ENCODE data around the gene IFT27.

IFT27 gene

GRCh38 chr22:36767035-36767775 is 8.7 kb downstream of the IFT27 start:
- Histone ChIP-seq H3K4me2 (ENCODE audit: low read length) (no peak overlapping the region), H4K20me1 (ENCODE audit: control insufficient read depth, insufficient read depth, low read depth, low read length) (no peaks in the 10 kb centered on the region)
- no peak for TF ChIP-seq EZH2phosphoT487 (IDR thresholded peaks at IDR 0.05; ENCODE audit: borderline replicate concordance, low read length)
- TF ChIP-seq, protein P1, sequence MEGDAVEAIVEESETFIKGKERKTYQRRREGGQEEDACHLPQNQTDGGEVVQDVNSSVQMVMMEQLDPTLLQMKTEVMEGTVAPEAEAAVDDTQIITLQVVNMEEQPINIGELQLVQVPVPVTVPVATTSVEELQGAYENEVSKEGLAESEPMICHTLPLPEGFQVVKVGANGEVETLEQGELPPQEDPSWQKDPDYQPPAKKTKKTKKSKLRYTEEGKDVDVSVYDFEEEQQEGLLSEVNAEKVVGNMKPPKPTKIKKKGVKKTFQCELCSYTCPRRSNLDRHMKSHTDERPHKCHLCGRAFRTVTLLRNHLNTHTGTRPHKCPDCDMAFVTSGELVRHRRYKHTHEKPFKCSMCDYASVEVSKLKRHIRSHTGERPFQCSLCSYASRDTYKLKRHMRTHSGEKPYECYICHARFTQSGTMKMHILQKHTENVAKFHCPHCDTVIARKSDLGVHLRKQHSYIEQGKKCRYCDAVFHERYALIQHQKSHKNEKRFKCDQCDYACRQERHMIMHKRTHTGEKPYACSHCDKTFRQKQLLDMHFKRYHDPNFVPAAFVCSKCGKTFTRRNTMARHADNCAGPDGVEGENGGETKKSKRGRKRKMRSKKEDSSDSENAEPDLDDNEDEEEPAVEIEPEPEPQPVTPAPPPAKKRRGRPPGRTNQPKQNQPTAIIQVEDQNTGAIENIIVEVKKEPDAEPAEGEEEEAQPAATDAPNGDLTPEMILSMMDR (IDR thresholded peaks at IDR 0.05; ENCODE audit: low read depth, low read length, poor library complexity, severe bottlenecking), result no peak

GRCh38 chr22:36765943-36766450 is 9.9 kb downstream of the IFT27 start:
- no peaks in the 10 kb centered on the region for H3K27me3 ChIP-seq (ENCODE audit: control insufficient read depth, low read length)
- no peaks in the 10 kb centered on the region for H3K9me2 ChIP-seq (replicated peaks; ENCODE audit: control insufficient read depth, low read length)
- no peaks in the 10 kb centered on the region for H3K79me2 ChIP-seq (ENCODE audit: control insufficient read depth, low read length)
- no peaks in the 10 kb centered on the region for H3F3A ChIP-seq (ENCODE audit: control insufficient read depth, insufficient read depth)
- peaks cover 3% of the 10 kb centered on the region; the same call in 1 of the 2 replicates for H3K36me3 ChIP-seq (ENCODE audit: control insufficient read depth, low read length)
- H3K27ac ChIP-seq (ENCODE audit: low read depth, low read length), result no peak overlapping the region
- H3K4me2 ChIP-seq (ENCODE audit: low read length), result no peak overlapping the region
- H3K9me3 ChIP-seq (ENCODE audit: control insufficient read depth, insufficient read depth, low read length), result no peaks in the 10 kb centered on the region
- no peak overlapping the region for H3K4me3 ChIP-seq (ENCODE audit: low read length)
- no peaks in the 10 kb centered on the region for H3K4me1 ChIP-seq (ENCODE audit: control insufficient read depth, low read length)
- H4K20me1 ChIP-seq (ENCODE audit: control insufficient read depth, insufficient read depth, low read depth, low read length), result no peaks in the 10 kb centered on the region
- TF ChIP-seq EZH2phosphoT487 (IDR thresholded peaks at IDR 0.05; ENCODE audit: borderline replicate concordance, low read length), result no peak
- TF ChIP-seq, protein P1 (IDR thresholded peaks at IDR 0.05; ENCODE audit: low read depth, low read length, poor library complexity, severe bottlenecking), result no peak

More at GRCh38 chr22:36767035-36767775, 8.7 kb downstream of the IFT27 start:
- Histone ChIP-seq H3K4me3 (ENCODE audit: low read length) (no peak overlapping the region), H3K79me2 (ENCODE audit: control insufficient read depth, low read length) (no peaks in the 10 kb centered on the region), H3K36me3 (ENCODE audit: control insufficient read depth, low read length) (peaks cover 3% of the 10 kb centered on the region; the same call in 1 of the 2 replicates), H3K9me3 (ENCODE audit: control insufficient read depth, insufficient read depth, low read length) (no peaks in the 10 kb centered on the region), H3K9me2 (replicated peaks; ENCODE audit: control insufficient read depth, low read length) (no peaks in the 10 kb centered on the region), H3K27me3 (ENCODE audit: control insufficient read depth, low read length) (no peaks in the 10 kb centered on the region), H3F3A (ENCODE audit: control insufficient read depth, insufficient read depth) (no peaks in the 10 kb centered on the region), H3K27ac (ENCODE audit: low read depth, low read length) (no peak overlapping the region), H3K4me1 (ENCODE audit: control insufficient read depth, low read length) (no peaks in the 10 kb centered on the region)

GRCh38 chr22:36765131-36765942 is 10.6 kb downstream of the IFT27 start:
- Histone ChIP-seq H3K4me1 (ENCODE audit: control insufficient read depth, low read length) (no peaks in the 10 kb centered on the region), H3K4me3 (ENCODE audit: low read length) (no peak overlapping the region), H3K4me2 (ENCODE audit: low read length) (no peak overlapping the region), H3K79me2 (ENCODE audit: control insufficient read depth, low read length) (no peaks in the 10 kb centered on the region), H3K9me2 (replicated peaks; ENCODE audit: control insufficient read depth, low read length) (no peaks in the 10 kb centered on the region), H3K9me3 (ENCODE audit: control insufficient read depth, insufficient read depth, low read length) (no peaks in the 10 kb centered on the region), H3K27me3 (ENCODE audit: control insufficient read depth, low read length) (no peaks in the 10 kb centered on the region), H3K27ac (ENCODE audit: low read depth, low read length) (no peak overlapping the region), H4K20me1 (ENCODE audit: control insufficient read depth, insufficient read depth, low read depth, low read length) (no peaks in the 10 kb centered on the region), H3F3A (ENCODE audit: control insufficient read depth, insufficient read depth) (no peaks in the 10 kb centered on the region), H3K36me3 (ENCODE audit: control insufficient read depth, low read length) (peaks cover 3% of the 10 kb centered on the region; the same call in 1 of the 2 replicates)
- TF ChIP-seq, protein P1 (IDR thresholded peaks at IDR 0.05; ENCODE audit: low read depth, low read length, poor library complexity, severe bottlenecking), result no peak
- TF ChIP-seq EZH2phosphoT487 (IDR thresholded peaks at IDR 0.05; ENCODE audit: borderline replicate concordance, low read length), result no peak

Measured in DOHH2 (cell line).